Measurements from ENCODE around the gene SECISBP2L.

- TF ChIP-seq, protein P1, sequence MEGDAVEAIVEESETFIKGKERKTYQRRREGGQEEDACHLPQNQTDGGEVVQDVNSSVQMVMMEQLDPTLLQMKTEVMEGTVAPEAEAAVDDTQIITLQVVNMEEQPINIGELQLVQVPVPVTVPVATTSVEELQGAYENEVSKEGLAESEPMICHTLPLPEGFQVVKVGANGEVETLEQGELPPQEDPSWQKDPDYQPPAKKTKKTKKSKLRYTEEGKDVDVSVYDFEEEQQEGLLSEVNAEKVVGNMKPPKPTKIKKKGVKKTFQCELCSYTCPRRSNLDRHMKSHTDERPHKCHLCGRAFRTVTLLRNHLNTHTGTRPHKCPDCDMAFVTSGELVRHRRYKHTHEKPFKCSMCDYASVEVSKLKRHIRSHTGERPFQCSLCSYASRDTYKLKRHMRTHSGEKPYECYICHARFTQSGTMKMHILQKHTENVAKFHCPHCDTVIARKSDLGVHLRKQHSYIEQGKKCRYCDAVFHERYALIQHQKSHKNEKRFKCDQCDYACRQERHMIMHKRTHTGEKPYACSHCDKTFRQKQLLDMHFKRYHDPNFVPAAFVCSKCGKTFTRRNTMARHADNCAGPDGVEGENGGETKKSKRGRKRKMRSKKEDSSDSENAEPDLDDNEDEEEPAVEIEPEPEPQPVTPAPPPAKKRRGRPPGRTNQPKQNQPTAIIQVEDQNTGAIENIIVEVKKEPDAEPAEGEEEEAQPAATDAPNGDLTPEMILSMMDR (conservative IDR thresholded peaks at IDR 0.05; ENCODE audit: low read depth, low read length): no peak
- TF ChIP-seq EZH2 (IDR thresholded peaks at IDR 0.05; ENCODE audit: borderline replicate concordance, low read depth, low read length, poor library complexity, severe bottlenecking): no peak
Observed at GRCh38 chr15:49035825-49036224, 10.4 kb downstream of the SECISBP2L start.

All from A673 (cell line).